SK-N-SH (cell line): Measurements from ENCODE around the gene ACOT7. TPM values are rescaled to one million over a fixed set of nuclear protein-coding genes. Genes with fewer than 3 reads are reported as not detected.

Source experiments
- CTCF ChIA-PET: fragments of 300-600, 350-600 bp; formaldehyde crosslinking; extraction: SDS; loops from one replicate; lab custom pipeline; 2021; lab: Yijun Ruan, JAX
- POLR2A ChIA-PET: fragments of 350-600 bp; sonication (Branson Sonifier 250); formaldehyde crosslinking; extraction: SDS; loops from one replicate; lab custom pipeline; 2020; ENCODE audit warnings: antibody characterized with exemption, inconsistent platforms; lab: Yijun Ruan, JAX
- DNase-seq: peaks from one replicate; pipeline ENCODE4 v3.0.0; 2012
- H2AFZ ChIP-seq: fragments of 200-600 bp; sonication (generic); 2 replicates; pipeline ENCODE4 v1.8.1; 2016; ENCODE audit warnings: antibody characterized with exemption, mild to moderate bottlenecking, low read depth
- H3F3A ChIP-seq: fragments of 200-600 bp; sonication (generic); replicated peaks from 2 replicates; pipeline ENCODE3; 2016; ENCODE audit warnings: antibody characterized with exemption, mild to moderate bottlenecking; ENCODE audit not compliant: insufficient read depth
- H3K27ac ChIP-seq, 2 experiments: fragments of 200-500 bp in 1 of 2; fragments of 200-600 bp in 1 of 2; sonication (Bioruptor generic) in 1 of 2; sonication (generic), shearing (Covaris generic) in 1 of 2; 2 replicates each; pipeline versions ENCODE4 v1.5.1 to v1.6.1; 2014 to 2016; ENCODE audit warnings: low read depth in 2 of 2, inconsistent platforms in 1 of 2, low read length in 1 of 2, mild to moderate bottlenecking in 1 of 2, mixed read lengths in 1 of 2
- H3K27me3 ChIP-seq: fragments of 200-600 bp; sonication (generic), shearing (Covaris generic); 2 replicates; pipeline ENCODE4 v1.6.1; 2016; ENCODE audit warnings: mixed run types; ENCODE audit not compliant: insufficient read depth
- H3K36me3 ChIP-seq, 2 experiments: fragments of 200-500 bp in 1 of 2; fragments of 200-600 bp in 1 of 2; sonication (Bioruptor generic) in 1 of 2; sonication (generic) in 1 of 2; replicated peaks in 1 of 2; 2 replicates each; pipeline versions ENCODE3 to v1.5.1; 2014 to 2016; ENCODE audit warnings: low read length in 1 of 2, mild to moderate bottlenecking in 1 of 2; ENCODE audit not compliant: insufficient read depth in 2 of 2, control insufficient read depth in 1 of 2
- H3K4me1 ChIP-seq, 2 experiments: fragments of 200-500 bp in 1 of 2; fragments of 200-600 bp in 1 of 2; sonication (Bioruptor generic) in 1 of 2; sonication (generic), shearing (Covaris generic) in 1 of 2; 2 replicates each; pipeline versions ENCODE4 v1.5.1 to v1.6.1; 2014 to 2016; ENCODE audit warnings: low read depth in 1 of 2, low read length in 1 of 2, mixed run types in 1 of 2; ENCODE audit not compliant: insufficient read depth in 2 of 2, control insufficient read depth in 1 of 2
- H3K4me2 ChIP-seq: fragments of 200-600 bp; sonication (generic), shearing (Covaris generic); 2 replicates; pipeline ENCODE4 v1.6.1; 2017; ENCODE audit warnings: mixed run types
- H3K4me3 ChIP-seq, 2 experiments: fragments of 200-500 bp in 1 of 2; fragments of 200-600 bp in 1 of 2; sonication (Bioruptor generic) in 1 of 2; sonication (generic), shearing (Covaris generic) in 1 of 2; 2 replicates each; pipeline versions ENCODE4 v1.5.1 to v1.8.1; 2014 to 2016; ENCODE audit warnings: low read depth in 2 of 2, inconsistent platforms in 1 of 2, low read length in 1 of 2, mild to moderate bottlenecking in 1 of 2, mixed read lengths in 1 of 2, moderate library complexity in 1 of 2
- H3K79me2 ChIP-seq: fragments of 200-600 bp; sonication (generic); 2 replicates; pipeline ENCODE4 v1.8.1; 2017; ENCODE audit warnings: mild to moderate bottlenecking; ENCODE audit not compliant: insufficient read depth
- H3K9ac ChIP-seq: fragments of 200-600 bp; sonication (generic); 2 replicates; pipeline ENCODE4 v1.6.1; 2017; ENCODE audit warnings: mixed run types
- H3K9me2 ChIP-seq: fragments of 200-600 bp; sonication (generic); 2 replicates; pipeline ENCODE4 v1.6.1; 2017; ENCODE audit warnings: mixed run types
- H3K9me3 ChIP-seq: fragments of 200-600 bp; sonication (generic); 2 replicates; pipeline ENCODE4 v1.6.1; 2017; ENCODE audit warnings: mixed run types, mild to moderate bottlenecking, moderate library complexity
- H4K20me1 ChIP-seq: fragments of 200-600 bp; sonication (generic); 2 replicates; pipeline ENCODE4 v1.6.1; 2017; ENCODE audit warnings: mild to moderate bottlenecking, mixed run types; ENCODE audit not compliant: insufficient read depth
- ELF1 ChIP-seq: IDR thresholded peaks from 2 replicates; pipeline ENCODE4 v1.4.0; 2012
- EZH2phosphoT487 ChIP-seq: fragments of 200-600 bp; sonication (generic); IDR thresholded peaks from 2 replicates; pipeline ENCODE4 v1.6.1; 2017; ENCODE audit warnings: low read depth, mixed run types, mild to moderate bottlenecking, antibody characterized with exemption, moderate library complexity, borderline replicate concordance
- MEF2A ChIP-seq: IDR thresholded peaks from 2 replicates; pipeline ENCODE4 v1.4.0; 2012; ENCODE audit warnings: low read depth, borderline replicate concordance
- MXI1 ChIP-seq: IDR thresholded peaks from 2 replicates; pipeline ENCODE4 v1.6.1; 2012; ENCODE audit warnings: mild to moderate bottlenecking, low read depth, low read length, improper control_type of control experiment
- NFIC ChIP-seq: IDR thresholded peaks from 2 replicates; pipeline ENCODE4 v1.4.0; 2012; ENCODE audit warnings: borderline replicate concordance
- NRF1 ChIP-seq: IDR thresholded peaks from 2 replicates; pipeline ENCODE4 v1.6.1; 2012; ENCODE audit warnings: low read depth, mild to moderate bottlenecking, low read length
- RAD21 ChIP-seq: IDR thresholded peaks from 2 replicates; pipeline ENCODE4 v1.6.1; 2012; ENCODE audit warnings: mild to moderate bottlenecking, low read length
- RCOR1 ChIP-seq: fragments of 150-350 bp; IDR thresholded peaks from 2 replicates; pipeline ENCODE4 v1.6.1; 2017; ENCODE audit warnings: antibody characterized with exemption, low read length
- RXRA ChIP-seq: IDR thresholded peaks from 2 replicates; pipeline ENCODE4 v1.4.0; 2012; ENCODE audit warnings: low read depth, mild to moderate bottlenecking, borderline replicate concordance
- TAF1 ChIP-seq: IDR thresholded peaks from 2 replicates; pipeline ENCODE4 v1.6.1; 2012; ENCODE audit warnings: low read depth, mild to moderate bottlenecking, low read length, moderate library complexity, borderline replicate concordance
- TCF12 ChIP-seq: IDR thresholded peaks from 2 replicates; pipeline ENCODE4 v1.4.0; 2012
- YY1 ChIP-seq: IDR thresholded peaks from 2 replicates; pipeline ENCODE4 v1.4.0; 2012; ENCODE audit warnings: low read depth, mild to moderate bottlenecking
- WGBS: methylation state at CpG from one replicate; pipeline ENCODE4 v1.1.6; 2017; ENCODE audit warnings: low lambda C conversion rate; 5-methylcytosine and 5-hydroxymethylcytosine counted together
- polyA plus RNA-seq, 3 experiments: library from polyadenylated mRNA; depleted of rRNA; stranded (reverse); fragments of >200 nt; gene quantifications; 2 replicates each; pipeline ENCODE4 v1.2.3, GENCODE V29; 2012
- TF ChIP-seq, protein P1 (sequence below): IDR thresholded peaks from 2 replicates; pipeline ENCODE4 v1.6.1; 2012; ENCODE audit warnings: mild to moderate bottlenecking, low read depth, low read length, moderate library complexity
- TF ChIP-seq, protein P2 (sequence below): IDR thresholded peaks from 2 replicates; pipeline ENCODE4; 2012
- TF ChIP-seq, protein P3 (sequence below): fragments of 150-350 bp; IDR thresholded peaks from 2 replicates; pipeline ENCODE4 v1.6.1; 2017; ENCODE audit warnings: antibody characterized with exemption, low read length, low read depth, borderline replicate concordance

The ACOT7 gene
- polyA plus RNA-seq, 1 of the 3 experiments (the other 2 are of a cell fraction) = 289 TPM

DNA sequence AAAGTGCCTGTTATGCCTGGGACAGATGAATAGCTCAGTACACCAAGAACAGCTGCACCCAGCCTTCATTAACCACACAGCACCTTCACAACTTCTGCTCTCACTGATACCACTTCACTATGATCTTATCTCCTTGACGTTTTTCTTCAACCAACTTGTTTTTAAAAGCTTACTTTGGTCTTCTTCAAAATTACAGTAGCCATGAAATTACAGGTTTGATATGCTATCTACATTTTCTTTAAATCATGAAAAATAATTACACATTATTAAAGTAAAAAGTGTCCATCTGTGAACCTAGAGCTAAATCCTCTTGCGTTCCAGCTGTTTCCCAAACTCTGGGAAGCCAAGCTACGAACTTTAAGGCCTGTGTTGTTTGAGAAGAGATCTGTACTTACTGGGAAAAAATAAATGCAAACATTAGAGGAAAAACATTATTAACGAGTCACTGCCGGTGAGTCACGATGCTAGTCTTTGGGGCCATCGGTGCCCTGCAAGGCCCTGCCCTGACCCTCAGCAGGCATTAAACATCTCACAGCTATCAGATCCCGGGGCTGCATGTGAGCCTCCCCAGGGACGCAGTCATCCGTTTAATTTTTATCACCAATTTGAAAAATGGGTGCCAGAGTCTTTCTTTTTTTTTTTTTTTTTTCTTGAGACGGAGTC is 76.3 kb downstream of the ACOT7 start (continued):
- TF ChIP-seq, protein P1, sequence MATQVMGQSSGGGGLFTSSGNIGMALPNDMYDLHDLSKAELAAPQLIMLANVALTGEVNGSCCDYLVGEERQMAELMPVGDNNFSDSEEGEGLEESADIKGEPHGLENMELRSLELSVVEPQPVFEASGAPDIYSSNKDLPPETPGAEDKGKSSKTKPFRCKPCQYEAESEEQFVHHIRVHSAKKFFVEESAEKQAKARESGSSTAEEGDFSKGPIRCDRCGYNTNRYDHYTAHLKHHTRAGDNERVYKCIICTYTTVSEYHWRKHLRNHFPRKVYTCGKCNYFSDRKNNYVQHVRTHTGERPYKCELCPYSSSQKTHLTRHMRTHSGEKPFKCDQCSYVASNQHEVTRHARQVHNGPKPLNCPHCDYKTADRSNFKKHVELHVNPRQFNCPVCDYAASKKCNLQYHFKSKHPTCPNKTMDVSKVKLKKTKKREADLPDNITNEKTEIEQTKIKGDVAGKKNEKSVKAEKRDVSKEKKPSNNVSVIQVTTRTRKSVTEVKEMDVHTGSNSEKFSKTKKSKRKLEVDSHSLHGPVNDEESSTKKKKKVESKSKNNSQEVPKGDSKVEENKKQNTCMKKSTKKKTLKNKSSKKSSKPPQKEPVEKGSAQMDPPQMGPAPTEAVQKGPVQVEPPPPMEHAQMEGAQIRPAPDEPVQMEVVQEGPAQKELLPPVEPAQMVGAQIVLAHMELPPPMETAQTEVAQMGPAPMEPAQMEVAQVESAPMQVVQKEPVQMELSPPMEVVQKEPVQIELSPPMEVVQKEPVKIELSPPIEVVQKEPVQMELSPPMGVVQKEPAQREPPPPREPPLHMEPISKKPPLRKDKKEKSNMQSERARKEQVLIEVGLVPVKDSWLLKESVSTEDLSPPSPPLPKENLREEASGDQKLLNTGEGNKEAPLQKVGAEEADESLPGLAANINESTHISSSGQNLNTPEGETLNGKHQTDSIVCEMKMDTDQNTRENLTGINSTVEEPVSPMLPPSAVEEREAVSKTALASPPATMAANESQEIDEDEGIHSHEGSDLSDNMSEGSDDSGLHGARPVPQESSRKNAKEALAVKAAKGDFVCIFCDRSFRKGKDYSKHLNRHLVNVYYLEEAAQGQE = no peak
- no peak for TF ChIP-seq EZH2phosphoT487

DNA sequence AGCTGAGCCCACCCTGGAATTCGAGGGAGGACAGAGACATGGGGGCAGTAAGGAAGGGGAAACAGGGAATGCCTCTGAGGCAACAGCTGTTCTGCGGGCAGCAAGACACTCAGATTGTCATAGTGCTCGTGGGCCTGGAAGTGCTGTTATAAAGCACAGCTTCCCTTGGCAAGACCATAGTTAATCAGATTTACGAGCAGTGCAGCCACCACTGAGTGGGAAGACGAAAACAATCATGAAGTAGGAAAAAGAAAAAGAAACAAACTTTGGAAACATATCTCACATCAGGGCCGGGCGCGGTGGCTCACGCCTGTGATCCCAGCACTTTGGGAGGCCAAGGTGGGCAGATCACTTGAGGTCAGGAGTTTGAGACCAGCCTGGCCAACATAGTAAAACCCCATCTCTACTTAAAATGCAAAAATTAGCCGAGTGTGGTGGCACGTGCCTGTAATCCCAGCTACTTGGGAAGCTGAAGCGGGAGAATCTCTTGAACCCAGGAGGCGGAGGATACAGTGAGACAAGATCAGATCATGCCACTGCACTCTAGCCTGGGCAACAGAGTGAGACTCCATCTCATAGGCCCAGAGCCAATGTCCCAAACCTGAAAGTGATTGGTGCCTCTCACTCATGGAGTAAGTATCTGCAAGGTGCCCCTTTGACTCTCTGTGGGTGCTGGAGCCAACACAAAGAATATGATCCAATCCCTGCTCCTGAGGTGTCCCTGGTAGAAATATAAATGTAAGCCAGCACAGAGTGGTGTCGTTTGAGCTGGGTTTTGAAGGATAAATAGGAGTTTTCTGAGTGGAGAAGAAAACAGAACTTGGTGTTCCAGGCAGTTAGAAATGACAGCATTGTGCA is 77.1 kb downstream of the ACOT7 start:
- Histone ChIP-seq H3K27me3 (no peaks in the 10 kb centered on the region), H3K4me3 (no peak overlapping the region), H2AFZ (no peak overlapping the region), H3K4me1 (peaks cover 0 to 4% of the 10 kb centered on the region in 2 experiments; a peak in 1 of 4 replicates), H3K27ac (peak overlapping the region in 1 of 2 experiments; percentile 59; a peak in 2 of 4 replicates), H4K20me1 (no peaks in the 10 kb centered on the region), H3K36me3 (peaks cover 4 to 20% of the 10 kb centered on the region in 2 experiments), H3K9me3 (no peaks in the 10 kb centered on the region), H3K79me2 (no peaks in the 10 kb centered on the region), H3K9ac (no peak overlapping the region), H3F3A (no peaks in the 10 kb centered on the region), H3K9me2 (no peaks in the 10 kb centered on the region), H3K4me2 (no peak overlapping the region)
- WGBS = 92% methylated on average over 14 of the region's 14 CpGs
- TF ChIP-seq MEF2A (no peak), NFIC (no peak), NRF1 (no peak), RAD21 (no peak), TAF1 (no peak), YY1 (no peak), MXI1 (no peak), RXRA (no peak), ELF1 (no peak), EZH2phosphoT487 (no peak), TCF12 (no peak), RCOR1 (no peak)
- TF ChIP-seq, protein P2, sequence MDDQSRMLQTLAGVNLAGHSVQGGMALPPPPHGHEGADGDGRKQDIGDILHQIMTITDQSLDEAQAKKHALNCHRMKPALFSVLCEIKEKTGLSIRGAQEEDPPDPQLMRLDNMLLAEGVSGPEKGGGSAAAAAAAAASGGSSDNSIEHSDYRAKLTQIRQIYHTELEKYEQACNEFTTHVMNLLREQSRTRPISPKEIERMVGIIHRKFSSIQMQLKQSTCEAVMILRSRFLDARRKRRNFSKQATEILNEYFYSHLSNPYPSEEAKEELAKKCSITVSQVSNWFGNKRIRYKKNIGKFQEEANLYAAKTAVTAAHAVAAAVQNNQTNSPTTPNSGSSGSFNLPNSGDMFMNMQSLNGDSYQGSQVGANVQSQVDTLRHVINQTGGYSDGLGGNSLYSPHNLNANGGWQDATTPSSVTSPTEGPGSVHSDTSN = no peak
- TF ChIP-seq, protein P3, sequence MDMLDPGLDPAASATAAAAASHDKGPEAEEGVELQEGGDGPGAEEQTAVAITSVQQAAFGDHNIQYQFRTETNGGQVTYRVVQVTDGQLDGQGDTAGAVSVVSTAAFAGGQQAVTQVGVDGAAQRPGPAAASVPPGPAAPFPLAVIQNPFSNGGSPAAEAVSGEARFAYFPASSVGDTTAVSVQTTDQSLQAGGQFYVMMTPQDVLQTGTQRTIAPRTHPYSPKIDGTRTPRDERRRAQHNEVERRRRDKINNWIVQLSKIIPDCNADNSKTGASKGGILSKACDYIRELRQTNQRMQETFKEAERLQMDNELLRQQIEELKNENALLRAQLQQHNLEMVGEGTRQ = no peak
- ChIA-PET POLR2A (interaction anchor here (1.1 kb wide), 1 partner anchor 71 kb away, joined by 4 read pairs; no protein-coding TSS in a partner anchor), CTCF (interaction anchor here (0.8 to 1.8 kb wide), 4 partner anchors 27 to 71 kb away, joined by 3 to 9 read pairs (median 5); no protein-coding TSS in a partner anchor)
- no peak for DNase-seq
